ENCODE data around the gene MRPS25. TPM values are rescaled to one million over a fixed set of nuclear protein-coding genes. Genes with fewer than 3 reads are reported as not detected.

The MRPS25 gene
- polyA plus RNA-seq, 3 donors = 61.5 to 107 (median 105) TPM

Other genes starting within 250 kb of the MRPS25 start
- gene FGD5, start 246.4 kb downstream of the MRPS25 start, polyA plus RNA-seq (ENCODE audit: insufficient read length in 3 of 3) = 10 to 100 TPM; 20.2 to 25.5 (median 23.9) TPM
- 10 to 100 TPM; 40.5 to 65.2 (median 65.1) TPM for gene NR2C2, start 117.7 kb downstream of the MRPS25 start, polyA plus RNA-seq (ENCODE audit: insufficient read length in 3 of 3)
- gene RBSN, start 33.8 kb upstream of the MRPS25 start, polyA plus RNA-seq (ENCODE audit: insufficient read length in 3 of 3) = 10 to 100 TPM; 20.2 to 30.9 (median 28.3) TPM
- gene CAPN7, start 140.9 kb upstream of the MRPS25 start, polyA plus RNA-seq (ENCODE audit: insufficient read length in 3 of 3) = 10 to 100 TPM; 38.4 to 49.9 (median 48.3) TPM